Central memory CD8-positive, alpha-beta T cell (primary cell): ENCODE data around the gene SIPA1L3.

Experiments used
- ATAC-seq: fragments of 150-1000 bp; cut with Tn5 transposase; replicated peaks from 2 replicates; pipeline ENCODE4 v1.10.0; 2022; ENCODE audit warnings: mild to moderate bottlenecking, moderate FRiP score, moderate number of reproducible peaks; ENCODE audit not compliant: poor library complexity, severe bottlenecking; ENCODE audit errors: extremely low read depth
- DNase-seq, 2 donors: peaks; one replicate each; pipeline ENCODE4 v3.0.0; 2021; ENCODE audit warnings: low spot score in 2 of 2
- H3K27ac Mint-ChIP-seq: one replicate; pipeline ENCODE4 v1.8.0; 2022; ENCODE audit warnings: low read depth, mild to moderate bottlenecking, moderate library complexity, mixed read lengths
- H3K27me3 Mint-ChIP-seq: one replicate; pipeline ENCODE4 v1.8.0; 2022; ENCODE audit warnings: mixed read lengths
- H3K36me3 Mint-ChIP-seq: one replicate; pipeline ENCODE4 v1.8.0; 2022; ENCODE audit warnings: mild to moderate bottlenecking, moderate library complexity, mixed read lengths; ENCODE audit not compliant: insufficient read depth
- H3K4me1 Mint-ChIP-seq: one replicate; pipeline ENCODE4 v1.8.0; 2022; ENCODE audit warnings: mixed read lengths
- H3K4me3 Mint-ChIP-seq: one replicate; pipeline ENCODE4 v1.8.0; 2022; ENCODE audit warnings: mild to moderate bottlenecking, moderate library complexity, mixed read lengths
- H3K9me3 Mint-ChIP-seq: one replicate; pipeline ENCODE4 v1.8.0; 2022; ENCODE audit warnings: mixed read lengths

The SIPA1L3 gene

GRCh38 chr19:37936886-37937285 lies 29.9 kb downstream of the SIPA1L3 start:
- H3K4me3 Mint-ChIP-seq, result no peak overlapping the region
- peaks cover 13% of the 10 kb centered on the region for H3K4me1 Mint-ChIP-seq
- H3K9me3 Mint-ChIP-seq, result no peaks in the 10 kb centered on the region
- no peak for DNase-seq
- ATAC-seq, result no peak
- H3K36me3 Mint-ChIP-seq, result peaks cover 1% of the 10 kb centered on the region
- no peak overlapping the region for H3K27ac Mint-ChIP-seq
- no peaks in the 10 kb centered on the region for H3K27me3 Mint-ChIP-seq

DNA sequence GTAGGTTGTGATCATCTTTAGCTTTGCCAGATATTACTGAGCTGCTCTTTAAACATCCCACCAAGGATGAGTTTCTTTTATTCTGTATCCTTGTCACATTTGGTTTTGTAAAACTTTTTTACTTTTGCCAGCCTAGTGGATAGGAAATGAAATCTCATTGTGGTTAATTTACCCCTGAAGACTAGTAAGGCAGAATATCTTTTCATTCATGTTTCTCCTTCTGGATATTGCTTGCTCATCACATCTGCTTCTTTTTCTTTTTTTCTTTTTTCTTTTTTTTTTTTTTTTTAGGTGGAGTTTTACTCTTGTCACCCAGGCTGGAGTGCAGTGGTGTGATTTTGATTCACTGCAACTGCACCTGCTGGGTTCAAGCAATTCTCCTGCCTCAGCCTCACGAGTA lies 31.3 kb downstream of the SIPA1L3 start:
- Mint-ChIP-seq H3K27ac (no peak overlapping the region), H3K27me3 (no peaks in the 10 kb centered on the region), H3K4me3 (no peak overlapping the region), H3K36me3 (peaks cover 1% of the 10 kb centered on the region), H3K4me1 (peaks cover 22% of the 10 kb centered on the region), H3K9me3 (no peaks in the 10 kb centered on the region)
- no peak for ATAC-seq
- DNase-seq, result no peak

- no peak overlapping the region for H3K27ac Mint-ChIP-seq
- H3K9me3 Mint-ChIP-seq, result no peaks in the 10 kb centered on the region
- ATAC-seq (no peak), DNase-seq (no peak)
- no peaks in the 10 kb centered on the region for H3K27me3 Mint-ChIP-seq
- H3K4me1 Mint-ChIP-seq, result peaks cover 19% of the 10 kb centered on the region
- H3K36me3 Mint-ChIP-seq, result peaks cover 1% of the 10 kb centered on the region
- H3K4me3 Mint-ChIP-seq, result no peak overlapping the region
These were observed 34.9 kb downstream of the SIPA1L3 start for GRCh38 chr19:37941782-37942515.

GRCh38 chr19:37942516-37942902 lies 35.5 kb downstream of the SIPA1L3 start:
- Mint-ChIP-seq H3K4me3 (no peak overlapping the region), H3K4me1 (peaks cover 19% of the 10 kb centered on the region), H3K9me3 (no peaks in the 10 kb centered on the region), H3K27ac (no peak overlapping the region), H3K36me3 (peaks cover 1% of the 10 kb centered on the region), H3K27me3 (no peaks in the 10 kb centered on the region)
- DNase-seq (no peak), ATAC-seq (no peak)

DNA sequence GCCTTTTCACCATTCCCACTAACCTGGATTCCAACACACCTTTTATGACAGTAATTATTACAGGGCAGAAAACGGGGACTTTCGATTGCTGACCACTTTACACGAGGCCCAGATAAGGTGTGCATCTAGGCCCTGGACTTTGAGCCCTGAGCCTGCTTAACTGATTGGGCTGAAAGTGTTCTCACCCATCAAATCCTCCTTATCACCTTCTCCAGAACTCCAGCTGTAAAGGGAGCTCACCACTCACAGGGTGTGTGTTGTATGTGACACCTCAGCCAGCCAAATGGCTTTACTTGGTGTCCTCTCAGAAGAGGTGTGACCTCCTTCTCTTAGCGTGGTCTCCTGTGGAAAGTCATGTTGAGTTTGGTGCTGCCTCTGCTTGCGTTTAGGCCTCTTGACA lies 36.5 kb downstream of the SIPA1L3 start:
- peaks cover 19% of the 10 kb centered on the region for H3K4me1 Mint-ChIP-seq

DNA sequence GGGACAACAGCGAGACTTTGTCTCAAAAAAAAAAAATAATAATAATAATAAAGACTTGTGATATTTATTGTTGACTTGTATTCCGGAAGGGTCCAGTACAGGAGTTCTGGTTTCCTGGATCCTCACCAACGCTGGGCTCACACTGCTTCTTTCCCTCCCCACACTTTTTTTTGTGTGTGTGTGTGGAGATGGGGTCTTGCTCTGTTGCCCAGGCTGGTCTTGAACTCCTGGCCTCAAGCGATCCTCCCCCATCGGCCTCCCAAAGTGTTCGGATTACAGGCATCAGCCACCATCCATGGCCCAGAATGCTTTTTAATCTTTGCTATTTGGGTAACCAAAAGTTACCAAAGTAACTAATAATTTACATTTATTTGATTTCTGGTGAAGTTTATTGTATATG lies 39.1 kb downstream of the SIPA1L3 start:
- H3K9me3 Mint-ChIP-seq, result no peaks in the 10 kb centered on the region
- H3K4me3 Mint-ChIP-seq, result no peak overlapping the region
- H3K36me3 Mint-ChIP-seq, result no peaks in the 10 kb centered on the region
- no peak overlapping the region for H3K27ac Mint-ChIP-seq
- no peaks in the 10 kb centered on the region for H3K27me3 Mint-ChIP-seq
- peaks cover 13% of the 10 kb centered on the region for H3K4me1 Mint-ChIP-seq
- no peak for ATAC-seq
- DNase-seq, result no peak

More for the DNA sequence above, 36.5 kb downstream of the SIPA1L3 start:
- DNase-seq, result no peak
- Mint-ChIP-seq H3K27me3 (no peaks in the 10 kb centered on the region), H3K36me3 (peaks cover under 1% of the 10 kb centered on the region), H3K4me3 (no peak overlapping the region), H3K27ac (no peak overlapping the region), H3K9me3 (no peaks in the 10 kb centered on the region)
- ATAC-seq, result no peak

GRCh38 chr19:37947778-37948177 lies 40.8 kb downstream of the SIPA1L3 start:
- ATAC-seq, result no peak
- Mint-ChIP-seq H3K9me3 (no peaks in the 10 kb centered on the region), H3K27me3 (no peaks in the 10 kb centered on the region), H3K36me3 (no peaks in the 10 kb centered on the region), H3K27ac (no peak overlapping the region), H3K4me1 (peaks cover 4% of the 10 kb centered on the region), H3K4me3 (no peak overlapping the region)
- DNase-seq, result no peak

DNA sequence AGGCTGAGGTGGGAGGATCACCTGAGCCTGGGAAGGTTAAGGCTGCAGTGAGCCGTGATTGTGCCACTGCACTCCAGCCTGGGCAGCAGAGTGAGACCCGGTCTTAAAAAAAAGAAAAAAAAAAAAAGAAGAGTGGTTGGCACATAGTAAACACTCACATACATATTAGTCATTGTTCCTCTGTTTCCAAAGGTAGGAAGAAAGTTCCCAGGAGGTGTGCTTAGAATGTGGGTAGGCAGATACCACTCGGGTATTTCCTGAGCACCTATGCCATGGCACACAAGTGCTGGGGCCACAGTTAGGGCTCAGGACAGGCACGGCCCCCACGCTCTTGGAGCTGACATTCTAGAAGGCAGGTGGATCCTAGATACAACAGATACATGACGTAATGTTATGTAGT lies 41.4 kb downstream of the SIPA1L3 start:
- ATAC-seq, result no peak
- no peak overlapping the region for H3K4me3 Mint-ChIP-seq
- H3K9me3 Mint-ChIP-seq, result no peaks in the 10 kb centered on the region
- DNase-seq, result no peak
- no peaks in the 10 kb centered on the region for H3K27me3 Mint-ChIP-seq
- peaks cover under 1% of the 10 kb centered on the region for H3K4me1 Mint-ChIP-seq
- no peak overlapping the region for H3K27ac Mint-ChIP-seq
- H3K36me3 Mint-ChIP-seq, result no peaks in the 10 kb centered on the region

GRCh38 chr19:37950471-37951175 lies 43.6 kb downstream of the SIPA1L3 start:
- H3K9me3 Mint-ChIP-seq, result no peaks in the 10 kb centered on the region
- DNase-seq (no peak), ATAC-seq (no peak)
- H3K36me3 Mint-ChIP-seq, result no peaks in the 10 kb centered on the region
- no peak overlapping the region for H3K27ac Mint-ChIP-seq
- no peak overlapping the region for H3K4me3 Mint-ChIP-seq
- no peaks in the 10 kb centered on the region for H3K27me3 Mint-ChIP-seq
- H3K4me1 Mint-ChIP-seq, result no peaks in the 10 kb centered on the region

DNA sequence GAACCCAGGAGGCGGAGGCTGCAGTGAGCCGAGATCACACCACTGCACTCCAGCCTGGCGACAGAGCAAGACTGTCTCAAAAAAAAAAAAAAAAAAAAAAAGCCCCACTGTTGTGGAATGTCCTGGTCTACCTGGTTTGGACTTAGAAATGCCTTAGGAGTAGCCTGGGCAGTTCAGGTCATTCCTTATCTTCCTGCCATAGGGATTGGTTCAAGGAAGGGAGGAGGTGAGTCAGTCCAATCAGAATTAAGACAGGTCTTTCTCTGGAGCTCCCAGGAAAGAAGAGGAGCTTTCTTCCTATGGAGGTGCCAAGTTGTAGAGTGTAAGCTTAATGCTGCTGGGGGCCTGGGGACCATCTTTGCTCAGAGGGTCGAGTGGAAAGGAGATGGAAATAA lies 44.8 kb downstream of the SIPA1L3 start:
- Mint-ChIP-seq H3K27ac (no peak overlapping the region), H3K9me3 (no peaks in the 10 kb centered on the region), H3K27me3 (no peaks in the 10 kb centered on the region), H3K4me1 (no peaks in the 10 kb centered on the region), H3K4me3 (no peak overlapping the region), H3K36me3 (no peaks in the 10 kb centered on the region)
- no peak for DNase-seq
- ATAC-seq, result no peak

GRCh38 chr19:37953171-37953917 lies 46.3 kb downstream of the SIPA1L3 start:
- no peaks in the 10 kb centered on the region for H3K4me1 Mint-ChIP-seq
- no peak overlapping the region for H3K4me3 Mint-ChIP-seq
- H3K27me3 Mint-ChIP-seq, result no peaks in the 10 kb centered on the region
- no peak for DNase-seq
- H3K36me3 Mint-ChIP-seq, result no peaks in the 10 kb centered on the region
- ATAC-seq, result no peak
- no peak overlapping the region for H3K27ac Mint-ChIP-seq
- H3K9me3 Mint-ChIP-seq, result no peaks in the 10 kb centered on the region

- no peaks in the 10 kb centered on the region for H3K4me1 Mint-ChIP-seq
- ATAC-seq (no peak), DNase-seq (no peak)
- H3K4me3 Mint-ChIP-seq, result no peak overlapping the region
- H3K27me3 Mint-ChIP-seq, result no peaks in the 10 kb centered on the region
- H3K36me3 Mint-ChIP-seq, result no peaks in the 10 kb centered on the region
- no peaks in the 10 kb centered on the region for H3K9me3 Mint-ChIP-seq
- no peak overlapping the region for H3K27ac Mint-ChIP-seq
These were observed 46.9 kb downstream of the SIPA1L3 start for GRCh38 chr19:37953918-37954303.

DNA sequence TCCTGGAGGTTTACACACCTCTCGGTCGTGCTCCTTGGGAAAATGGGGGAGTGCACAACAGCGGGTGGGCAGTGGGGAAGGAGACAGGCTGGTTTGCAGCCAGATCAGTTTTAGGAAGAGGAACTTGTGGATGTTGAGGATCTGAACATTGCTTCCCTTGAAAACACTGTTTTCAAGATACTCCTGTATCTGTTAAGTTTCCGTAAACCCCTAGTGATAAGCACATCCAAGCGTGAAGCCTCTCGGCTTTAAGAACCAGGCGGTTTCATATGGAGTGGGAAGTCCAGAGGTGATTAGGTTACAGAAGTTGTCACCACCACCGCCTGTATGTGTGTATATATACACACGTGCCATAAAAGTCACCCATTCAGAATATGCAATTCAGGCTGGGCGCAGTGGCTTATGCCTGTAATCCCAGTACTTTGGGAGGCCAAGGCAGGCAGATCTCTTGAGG lies 47.4 kb downstream of the SIPA1L3 start:
- peaks cover 5% of the 10 kb centered on the region for H3K4me1 Mint-ChIP-seq
- ATAC-seq, result no peak

More for the DNA sequence above, 47.4 kb downstream of the SIPA1L3 start:
- no peak for DNase-seq
- Mint-ChIP-seq H3K36me3 (no peaks in the 10 kb centered on the region), H3K27me3 (no peaks in the 10 kb centered on the region), H3K4me3 (no peak overlapping the region), H3K9me3 (no peaks in the 10 kb centered on the region), H3K27ac (no peak overlapping the region)
